Parathyroid adenoma (tissue), 2 donors: Measurements from ENCODE around the gene CFAP20DC.

Experiments
- H2AFZ ChIP-seq: fragments of 300-600 bp; sonication (generic); one replicate; pipeline ENCODE4 v1.7.0; 2017; ENCODE audit warnings: antibody characterized with exemption, mild to moderate bottlenecking
- H3K27ac ChIP-seq: fragments of 300-600 bp; sonication (generic); one replicate; pipeline ENCODE4 v1.7.0; 2017
- H3K27me3 ChIP-seq: fragments of 300-600 bp; sonication (generic); one replicate; pipeline ENCODE4 v1.7.0; 2017; ENCODE audit warnings: low read length; ENCODE audit not compliant: control insufficient read depth, insufficient read depth
- H3K36me3 ChIP-seq: fragments of 300-600 bp; sonication (generic); one replicate; pipeline ENCODE4 v1.7.0; 2017; ENCODE audit warnings: low read length; ENCODE audit not compliant: control insufficient read depth, insufficient read depth
- H3K4me1 ChIP-seq: fragments of 300-600 bp; sonication (generic); one replicate; pipeline ENCODE4 v1.7.0; 2017; ENCODE audit warnings: control low read depth
- H3K4me2 ChIP-seq: fragments of 300-600 bp; sonication (generic); one replicate; pipeline ENCODE4 v1.7.0; 2017; ENCODE audit warnings: low read length
- H3K4me3 ChIP-seq: fragments of 300-600 bp; sonication (generic); one replicate; pipeline ENCODE4 v1.7.0; 2017; ENCODE audit warnings: low read depth, low read length
- H3K79me2 ChIP-seq: fragments of 300-600 bp; sonication (generic); one replicate; pipeline ENCODE4 v1.7.0; 2017; ENCODE audit warnings: control low read depth
- H3K9ac ChIP-seq: fragments of 300-600 bp; sonication (generic); one replicate; pipeline ENCODE4 v1.7.0; 2017; ENCODE audit warnings: mild to moderate bottlenecking
- H3K9me3 ChIP-seq: fragments of 300-600 bp; sonication (generic); one replicate; pipeline ENCODE4 v1.7.0; 2017; ENCODE audit warnings: low read length; ENCODE audit not compliant: control insufficient read depth
- TF ChIP-seq, protein P1 (sequence below): fragments of 300-600 bp; sonication (generic); IDR thresholded peaks from one replicate; pipeline ENCODE4 v1.7.0; 2017; ENCODE audit warnings: antibody characterized with exemption, mild to moderate bottlenecking
- donor health status: primary hyperparathyroidism.

Gene CFAP20DC

DNA sequence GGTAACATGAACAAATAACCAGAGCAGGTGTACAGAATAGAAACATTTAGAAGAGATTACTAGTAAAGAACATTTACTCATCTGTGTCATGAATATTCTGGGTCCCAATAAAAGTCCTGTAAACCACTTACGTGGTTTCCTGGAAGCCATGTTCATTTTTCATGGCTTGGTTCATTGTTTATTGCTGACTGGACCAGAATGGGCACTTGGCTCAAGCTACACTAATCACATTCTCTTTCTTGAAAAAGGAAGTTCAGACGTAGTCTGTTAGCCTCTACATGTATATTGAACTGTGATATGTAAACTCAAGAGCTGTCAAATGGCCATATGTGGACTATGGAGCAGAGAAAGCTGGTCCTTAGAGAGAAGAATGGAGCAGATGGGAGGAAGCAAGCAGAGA lies 244.9 kb downstream of the CFAP20DC start:
- H3K79me2 ChIP-seq: no peaks in the 10 kb centered on the region
- no peak overlapping the region for H3K9ac ChIP-seq
- H3K4me2 ChIP-seq: no peak overlapping the region
- H3K9me3 ChIP-seq: no peaks in the 10 kb centered on the region
- no peaks in the 10 kb centered on the region for H3K36me3 ChIP-seq
- no peak overlapping the region for H2AFZ ChIP-seq
- no peaks in the 10 kb centered on the region for H3K4me1 ChIP-seq
- no peaks in the 10 kb centered on the region for H3K27me3 ChIP-seq
- H3K4me3 ChIP-seq: no peak overlapping the region
- H3K27ac ChIP-seq: no peak overlapping the region
- TF ChIP-seq, protein P1, sequence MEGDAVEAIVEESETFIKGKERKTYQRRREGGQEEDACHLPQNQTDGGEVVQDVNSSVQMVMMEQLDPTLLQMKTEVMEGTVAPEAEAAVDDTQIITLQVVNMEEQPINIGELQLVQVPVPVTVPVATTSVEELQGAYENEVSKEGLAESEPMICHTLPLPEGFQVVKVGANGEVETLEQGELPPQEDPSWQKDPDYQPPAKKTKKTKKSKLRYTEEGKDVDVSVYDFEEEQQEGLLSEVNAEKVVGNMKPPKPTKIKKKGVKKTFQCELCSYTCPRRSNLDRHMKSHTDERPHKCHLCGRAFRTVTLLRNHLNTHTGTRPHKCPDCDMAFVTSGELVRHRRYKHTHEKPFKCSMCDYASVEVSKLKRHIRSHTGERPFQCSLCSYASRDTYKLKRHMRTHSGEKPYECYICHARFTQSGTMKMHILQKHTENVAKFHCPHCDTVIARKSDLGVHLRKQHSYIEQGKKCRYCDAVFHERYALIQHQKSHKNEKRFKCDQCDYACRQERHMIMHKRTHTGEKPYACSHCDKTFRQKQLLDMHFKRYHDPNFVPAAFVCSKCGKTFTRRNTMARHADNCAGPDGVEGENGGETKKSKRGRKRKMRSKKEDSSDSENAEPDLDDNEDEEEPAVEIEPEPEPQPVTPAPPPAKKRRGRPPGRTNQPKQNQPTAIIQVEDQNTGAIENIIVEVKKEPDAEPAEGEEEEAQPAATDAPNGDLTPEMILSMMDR: no peak

DNA sequence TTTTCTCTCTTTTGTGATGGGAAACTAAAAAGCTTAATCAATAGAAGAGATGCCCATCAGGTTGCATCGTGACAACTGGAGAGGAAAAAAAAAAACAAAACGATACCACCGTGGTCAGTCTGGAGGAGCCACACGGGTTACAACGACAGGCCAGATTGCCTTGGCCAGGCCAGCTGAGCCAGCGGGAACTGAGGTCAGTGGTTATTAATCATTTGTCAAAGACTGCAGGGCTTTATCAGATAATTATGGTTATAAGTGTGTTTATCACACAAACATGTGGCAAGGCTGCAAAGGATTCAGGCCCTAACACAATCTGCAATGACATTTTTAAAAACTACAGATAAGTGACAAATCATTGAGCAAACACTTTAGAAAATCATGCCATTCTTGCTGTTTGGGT lies 248.3 kb downstream of the CFAP20DC start:
- Histone ChIP-seq H3K79me2 (no peaks in the 10 kb centered on the region), H3K9me3 (no peaks in the 10 kb centered on the region), H3K4me1 (no peaks in the 10 kb centered on the region), H3K9ac (no peak overlapping the region), H2AFZ (no peak overlapping the region), H3K4me3 (no peak overlapping the region), H3K36me3 (no peaks in the 10 kb centered on the region), H3K27ac (no peak overlapping the region), H3K4me2 (no peak overlapping the region), H3K27me3 (no peaks in the 10 kb centered on the region)
- TF ChIP-seq, protein P1: no peak

DNA sequence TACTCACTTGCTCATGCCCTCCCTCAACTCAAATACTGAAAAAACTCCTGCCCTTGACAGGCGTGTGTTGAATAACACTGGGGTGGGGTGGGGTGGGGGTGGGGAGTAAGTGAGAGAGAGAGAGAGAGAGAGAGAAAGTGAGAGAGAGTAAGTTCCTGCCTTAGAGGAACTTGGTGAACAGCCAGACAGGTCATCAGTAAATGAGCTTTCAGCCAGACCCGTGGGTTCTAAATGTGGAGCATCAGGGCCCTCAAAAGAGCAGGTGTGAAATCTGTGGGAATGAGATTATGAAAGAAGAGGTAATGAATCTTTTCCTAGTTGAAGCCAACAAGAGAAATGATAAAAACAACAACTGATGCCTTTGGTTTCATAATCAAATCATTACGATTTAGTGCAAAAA lies 248.9 kb downstream of the CFAP20DC start:
- no peak overlapping the region for H3K9ac ChIP-seq
- H3K4me1 ChIP-seq: no peaks in the 10 kb centered on the region
- H3K27me3 ChIP-seq: no peaks in the 10 kb centered on the region
- TF ChIP-seq, protein P1: no peak
- no peak overlapping the region for H3K4me3 ChIP-seq
- H3K79me2 ChIP-seq: no peaks in the 10 kb centered on the region
- no peak overlapping the region for H2AFZ ChIP-seq
- no peak overlapping the region for H3K27ac ChIP-seq
- H3K9me3 ChIP-seq: no peaks in the 10 kb centered on the region
- H3K36me3 ChIP-seq: no peaks in the 10 kb centered on the region
- no peak overlapping the region for H3K4me2 ChIP-seq

DNA sequence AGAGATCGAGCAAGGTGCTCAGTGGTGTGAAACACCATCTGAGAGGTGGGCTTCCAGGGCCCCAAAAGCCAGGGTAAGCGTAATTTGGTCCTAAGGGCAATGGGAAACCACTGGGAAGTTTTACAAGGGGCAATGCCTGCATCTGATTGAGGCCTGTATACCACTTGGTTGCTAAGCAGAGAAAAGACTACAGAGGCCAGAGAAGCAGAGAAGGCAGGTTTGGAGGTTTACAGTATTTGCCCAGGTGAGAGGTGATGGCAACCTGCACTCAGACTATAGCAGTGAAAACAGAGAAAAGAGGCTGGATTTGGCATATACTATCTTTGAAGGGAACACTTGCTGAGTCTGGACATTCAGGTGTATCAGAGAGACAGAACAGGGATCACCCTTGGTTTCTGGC lies 249.8 kb downstream of the CFAP20DC start:
- Histone ChIP-seq H3K4me2 (no peak overlapping the region), H3K79me2 (no peaks in the 10 kb centered on the region), H3K9ac (no peak overlapping the region), H3K4me3 (no peak overlapping the region), H3K27ac (no peak overlapping the region), H3K4me1 (no peaks in the 10 kb centered on the region), H3K36me3 (no peaks in the 10 kb centered on the region), H2AFZ (no peak overlapping the region), H3K27me3 (no peaks in the 10 kb centered on the region), H3K9me3 (no peaks in the 10 kb centered on the region)
- TF ChIP-seq, protein P1: no peak

DNA sequence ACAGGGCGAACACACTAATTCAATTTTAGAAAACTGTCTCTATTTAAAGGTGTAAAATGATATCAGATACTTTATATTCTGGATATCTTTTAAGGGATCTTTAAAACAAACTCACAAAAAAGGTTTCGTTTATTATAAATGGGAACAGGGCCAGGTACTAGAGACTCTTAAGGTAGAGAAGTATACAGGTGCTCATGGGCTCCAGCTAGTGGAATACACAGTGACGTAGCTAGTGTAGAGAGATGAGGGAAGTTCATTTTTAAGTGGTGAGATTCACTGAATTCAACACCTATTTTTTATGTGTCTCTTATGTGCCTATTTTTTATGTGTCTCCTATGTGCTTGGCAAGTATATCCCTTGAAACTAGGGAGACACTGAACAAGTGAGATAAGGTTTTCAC lies 250.6 kb downstream of the CFAP20DC start:
- H3K36me3 ChIP-seq: no peaks in the 10 kb centered on the region
- no peak overlapping the region for H3K4me3 ChIP-seq
- TF ChIP-seq, protein P1: no peak
- H3K79me2 ChIP-seq: no peaks in the 10 kb centered on the region
- H3K27ac ChIP-seq: no peak overlapping the region
- H3K4me1 ChIP-seq: no peaks in the 10 kb centered on the region
- no peak overlapping the region for H3K4me2 ChIP-seq
- H3K27me3 ChIP-seq: no peaks in the 10 kb centered on the region
- no peak overlapping the region for H3K9ac ChIP-seq
- H2AFZ ChIP-seq: no peak overlapping the region
- no peaks in the 10 kb centered on the region for H3K9me3 ChIP-seq
